ENCODE measurements around the gene NAA60.

The NAA60 gene

DNA sequence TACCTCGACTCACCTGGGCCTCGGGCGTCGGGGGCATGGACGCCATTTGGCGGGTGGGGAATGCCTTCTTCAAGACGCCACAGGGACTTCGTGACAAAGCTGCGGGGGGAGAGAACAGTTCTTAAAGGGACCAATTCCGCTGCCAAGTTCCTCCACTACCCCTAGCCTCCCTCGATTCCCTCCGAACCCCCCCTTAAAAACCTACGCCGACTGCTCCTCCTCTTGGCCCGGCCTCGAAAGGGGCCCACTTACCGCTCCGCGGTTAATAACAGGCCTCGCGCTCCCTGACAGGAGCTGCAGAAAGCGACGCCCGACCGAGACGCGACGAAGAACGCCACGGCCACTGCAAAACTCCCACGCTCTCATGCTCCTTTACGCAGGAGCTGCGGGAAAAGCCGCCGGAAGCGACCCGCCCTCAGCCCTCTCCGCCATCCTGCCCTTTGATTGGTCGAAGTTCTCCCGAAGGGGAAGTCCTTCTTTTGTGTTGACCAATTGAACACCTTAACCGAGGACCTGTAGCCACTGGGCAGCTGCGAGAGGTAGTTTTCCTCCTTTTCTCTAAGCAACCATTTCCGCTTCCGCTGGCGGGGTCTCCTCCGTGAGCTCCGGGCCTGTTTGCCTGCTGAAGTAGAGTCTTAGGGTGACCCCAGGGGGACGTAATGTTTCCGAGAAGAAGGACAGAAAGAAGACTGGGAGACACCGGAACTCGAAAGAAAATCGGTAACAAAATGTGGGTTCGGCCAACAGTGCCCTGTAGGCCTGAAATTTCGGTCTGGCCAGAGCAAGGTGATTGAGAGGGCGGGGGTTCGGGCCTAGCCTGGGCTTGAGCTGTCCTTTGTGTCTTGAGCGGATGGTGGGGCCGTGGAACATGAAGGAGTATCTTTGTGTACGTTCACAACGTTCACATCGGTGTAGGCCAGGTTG lies at the start of gene NAA60, which contains the start of gene ZNF597:
Gene NAA60, plus strand, starts transcription at position 573 of the 924 bp plus-strand sequence. CDS start 32,548 bp downstream, outside the sequence.
Gene ZNF597, minus strand, starts transcription at position 397 of the 924 bp plus-strand sequence. Its CDS starts 351 bp downstream, at position 46.
- peak; percentile 94 to 95 for ATAC-seq

DNA sequence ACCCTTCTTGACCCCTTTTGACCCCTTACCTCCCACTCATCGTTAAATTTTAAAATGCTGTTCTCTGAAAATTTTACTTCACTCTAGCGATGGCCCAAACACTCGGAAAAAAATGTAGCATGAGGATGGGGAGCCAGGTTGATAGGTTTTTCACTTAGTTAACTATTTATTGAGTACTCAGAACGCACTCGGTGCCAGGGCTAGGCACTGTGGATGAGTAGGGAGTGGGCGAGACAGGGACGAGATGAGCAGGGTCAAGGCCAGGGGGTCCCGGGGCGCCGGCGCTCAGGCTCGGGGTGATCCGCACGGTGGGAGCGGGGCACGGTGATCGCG lies 43.1 kb upstream of the NAA60 start:
- ATAC-seq = peak in 1 of 2 donors; percentile 36

DNA sequence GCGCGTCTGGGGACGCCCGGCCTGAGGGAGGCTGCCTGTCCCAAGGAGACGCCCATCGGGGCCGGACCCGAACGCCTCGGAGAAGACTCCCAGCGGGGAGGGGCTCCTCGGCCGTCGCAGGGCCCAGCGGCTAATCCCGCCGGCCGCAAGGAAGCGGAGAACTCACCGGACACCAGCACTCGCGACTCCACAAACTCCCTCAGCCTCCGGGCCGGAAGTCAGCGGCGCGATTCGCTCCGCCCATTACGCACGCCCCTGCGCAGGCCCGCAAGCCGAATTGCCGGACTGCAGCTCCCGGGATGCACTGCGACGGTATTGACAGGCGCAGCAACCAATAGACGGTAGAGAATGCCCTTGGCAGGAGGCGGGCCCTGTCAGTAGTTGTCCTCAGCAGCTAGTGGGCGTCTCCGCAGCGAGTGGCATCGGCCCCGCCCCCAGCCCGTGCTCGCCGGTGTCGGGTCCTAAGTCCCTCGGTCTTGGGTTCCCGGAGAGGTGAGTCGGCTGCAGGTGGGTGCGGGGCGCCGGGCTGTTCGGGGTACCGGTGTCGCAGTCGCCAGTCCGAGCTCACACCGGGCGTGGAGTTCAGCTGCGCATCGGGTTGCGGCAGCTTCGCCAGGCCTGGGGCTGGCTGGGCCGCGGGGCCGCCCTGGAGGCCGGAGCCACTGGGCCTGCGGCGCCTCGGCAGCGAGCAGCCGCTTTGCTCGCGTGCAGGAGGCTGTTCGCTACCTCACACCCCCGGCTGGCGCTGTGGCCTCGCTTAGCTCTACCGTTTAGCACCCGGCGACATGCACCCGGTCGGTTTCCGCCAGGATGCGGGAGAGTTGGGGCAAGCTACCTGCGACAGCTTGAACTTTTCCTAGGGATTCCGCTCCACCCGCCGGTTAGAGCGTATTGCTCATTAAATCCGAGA lies 42.4 kb upstream of the NAA60 start, which contains the start of the genes ZNF174 and ZSCAN32:
Gene ZNF174, plus strand, starts transcription at position 437 of the 910 bp plus-strand sequence. CDS start 790 bp downstream, outside the sequence.
Gene ZSCAN32, minus strand, starts transcription at position 226 of the 910 bp plus-strand sequence. CDS start 3,447 bp downstream, outside the sequence.
- peak; percentile 99 for ATAC-seq

DNA sequence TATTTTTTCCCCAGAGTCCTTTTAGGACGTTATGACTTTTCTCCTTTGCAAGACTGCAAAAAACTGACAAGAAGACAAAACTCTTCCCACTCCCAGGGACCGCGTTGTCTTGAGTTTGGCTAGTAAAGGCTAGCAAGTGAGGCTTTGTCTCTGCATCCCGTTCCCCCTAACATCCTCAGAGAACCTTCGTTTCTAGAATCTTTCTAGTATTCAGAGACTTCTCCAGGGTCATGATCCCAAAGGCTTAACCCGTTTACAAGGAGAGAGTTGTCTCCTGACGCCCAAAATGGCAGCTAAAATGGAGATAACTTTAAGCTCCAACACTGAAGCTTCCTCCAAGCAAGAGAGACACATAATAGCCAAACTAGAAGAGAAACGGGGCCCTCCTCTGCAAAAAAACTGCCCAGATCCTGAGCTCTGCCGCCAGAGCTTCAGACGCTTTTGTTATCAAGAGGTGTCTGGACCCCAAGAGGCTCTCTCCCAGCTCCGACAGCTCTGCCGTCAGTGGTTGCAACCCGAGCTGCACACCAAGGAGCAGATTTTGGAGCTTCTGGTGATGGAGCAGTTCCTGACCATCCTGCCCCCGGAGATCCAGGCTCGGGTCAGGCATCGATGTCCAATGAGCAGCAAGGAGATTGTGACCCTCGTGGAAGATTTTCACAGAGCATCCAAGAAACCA lies 41.6 kb upstream of the NAA60 start:
- ATAC-seq = no peak

DNA sequence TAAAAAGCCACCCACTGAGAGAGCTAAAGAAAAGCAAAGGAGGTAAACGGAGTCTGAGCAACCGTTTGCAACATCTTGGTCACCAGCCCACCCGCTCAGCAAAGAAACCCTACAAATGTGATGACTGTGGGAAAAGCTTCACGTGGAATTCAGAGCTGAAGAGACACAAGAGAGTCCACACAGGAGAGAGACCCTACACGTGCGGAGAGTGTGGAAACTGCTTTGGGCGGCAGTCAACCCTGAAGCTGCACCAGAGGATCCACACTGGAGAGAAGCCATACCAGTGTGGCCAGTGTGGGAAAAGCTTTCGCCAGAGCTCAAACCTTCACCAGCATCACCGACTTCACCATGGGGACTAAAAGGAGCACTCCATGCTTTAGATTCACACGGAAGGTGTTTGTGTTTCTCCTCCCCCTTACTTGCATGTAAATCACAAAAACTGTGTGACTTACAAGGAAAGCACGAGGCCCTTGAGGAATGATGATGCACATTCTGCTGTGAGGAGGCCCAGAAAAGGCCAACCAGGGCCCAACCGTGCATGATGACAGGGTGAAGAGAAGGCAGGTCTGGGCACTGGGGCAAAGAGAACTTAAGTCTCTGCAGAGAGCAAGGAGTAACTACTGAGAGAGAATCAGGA lies 34.8 kb upstream of the NAA60 start:
- no peak for ATAC-seq

DNA sequence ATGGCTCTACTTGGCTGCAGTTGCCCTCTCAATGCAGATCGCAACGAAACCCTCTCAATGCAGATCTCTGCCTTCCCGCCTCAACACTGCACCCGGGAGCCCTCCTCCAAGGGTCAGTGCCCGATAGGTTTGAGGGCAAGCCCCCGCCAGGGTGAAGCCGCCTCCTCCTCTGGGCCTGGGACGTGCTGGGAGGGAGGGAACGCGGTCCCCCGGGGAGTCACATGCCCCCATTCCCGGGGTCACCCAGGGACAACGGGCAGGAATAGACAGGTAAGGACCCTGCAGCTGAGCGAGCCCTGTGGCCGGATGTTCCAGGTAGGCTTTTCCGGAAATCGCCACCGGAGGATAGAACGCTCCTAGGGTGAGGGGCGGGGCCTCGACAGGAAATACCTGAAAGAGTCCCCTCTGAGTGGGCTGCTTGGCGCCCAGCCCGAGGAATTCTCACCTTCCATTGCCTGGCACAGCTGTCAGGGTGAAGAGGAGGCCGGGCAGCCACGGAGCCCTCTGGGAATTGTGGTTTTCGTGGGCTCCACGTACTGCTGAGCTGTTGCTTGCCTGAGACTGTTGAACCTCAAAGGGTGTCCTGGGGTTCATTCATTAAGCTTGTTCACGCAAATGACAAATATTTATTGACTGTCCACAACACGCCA lies 29.6 kb upstream of the NAA60 start:
- ATAC-seq = no peak

DNA sequence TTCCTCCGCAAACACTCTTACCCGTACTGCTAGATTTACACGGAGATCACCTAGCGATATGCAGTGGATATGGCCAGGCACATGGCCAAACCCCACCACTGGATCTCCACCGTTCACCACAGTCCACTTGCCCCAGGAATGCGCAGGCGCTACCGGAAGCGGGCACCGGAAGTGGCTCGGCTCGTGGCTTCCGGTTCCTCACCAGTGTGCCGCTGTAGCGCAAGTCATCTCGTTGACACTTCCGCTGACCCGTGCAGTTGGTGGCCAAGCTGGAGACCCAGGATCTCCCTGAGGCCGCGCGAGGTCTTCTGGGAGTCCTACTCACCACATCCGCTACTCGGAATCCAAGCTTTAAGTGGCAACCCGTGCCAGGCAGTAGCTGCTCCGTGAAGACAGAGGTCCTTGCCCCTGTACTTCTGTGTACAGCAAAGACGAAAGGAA lies 11.7 kb upstream of the NAA60 start:
- peak; percentile 92 to 93 for ATAC-seq

DNA sequence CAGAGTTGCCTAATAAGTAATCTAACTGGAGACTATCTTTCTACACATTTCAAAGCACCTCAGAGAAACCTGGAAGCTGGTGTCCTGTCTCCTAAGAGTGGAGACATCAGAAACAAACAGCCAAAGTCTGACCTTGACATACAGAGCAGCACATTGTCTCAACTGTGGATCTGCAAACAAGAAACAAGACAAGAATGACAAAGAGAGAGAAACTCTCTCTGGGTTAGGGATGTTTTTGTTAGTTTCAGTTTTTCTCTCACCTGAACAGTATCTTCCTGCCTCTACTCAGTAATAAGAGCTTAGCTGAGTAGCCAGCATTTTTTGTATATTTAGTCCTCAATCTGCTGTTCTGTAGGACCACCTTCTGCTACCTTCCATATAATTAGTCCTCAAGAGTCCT lies 9.1 kb upstream of the NAA60 start:
- ATAC-seq = no peak

DNA sequence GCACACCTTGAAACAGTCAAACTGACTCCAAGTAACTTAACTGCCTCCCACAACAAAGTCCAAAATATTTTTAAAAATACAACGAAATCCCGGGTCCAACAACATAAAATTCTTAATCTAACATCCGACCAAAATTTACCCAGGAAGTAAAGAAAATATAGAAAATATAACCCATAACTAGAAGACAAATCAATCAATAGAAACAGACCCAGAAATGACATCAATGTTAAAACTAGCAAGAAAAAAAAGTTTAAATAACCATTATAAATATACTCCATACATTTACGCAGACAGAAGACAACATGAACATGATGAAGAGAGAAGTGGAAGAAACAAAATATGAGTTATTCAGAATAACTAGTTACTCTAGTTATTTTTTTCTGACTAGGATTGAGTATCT lies 3.8 kb upstream of the NAA60 start:
- ATAC-seq = no peak

DNA sequence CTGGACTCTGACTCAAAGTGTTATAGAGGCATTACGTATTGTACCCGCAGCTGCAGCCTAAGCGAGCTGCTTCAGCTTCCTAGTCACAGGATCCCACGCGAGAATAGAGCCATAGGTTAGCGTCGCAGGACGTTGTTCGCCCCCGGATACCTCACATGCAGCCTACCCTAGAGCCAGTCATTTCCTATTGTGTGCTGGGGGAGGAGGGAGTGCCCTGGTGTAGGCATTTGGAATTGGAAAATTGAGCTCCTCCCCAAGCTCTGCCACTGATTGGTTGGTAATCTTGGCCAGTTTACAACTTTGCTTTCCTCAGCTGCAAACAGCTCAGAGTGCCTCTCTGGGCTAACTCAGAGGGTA lies 530 bp downstream of the NAA60 start:
- peak; percentile 53 to 64 for ATAC-seq

DNA sequence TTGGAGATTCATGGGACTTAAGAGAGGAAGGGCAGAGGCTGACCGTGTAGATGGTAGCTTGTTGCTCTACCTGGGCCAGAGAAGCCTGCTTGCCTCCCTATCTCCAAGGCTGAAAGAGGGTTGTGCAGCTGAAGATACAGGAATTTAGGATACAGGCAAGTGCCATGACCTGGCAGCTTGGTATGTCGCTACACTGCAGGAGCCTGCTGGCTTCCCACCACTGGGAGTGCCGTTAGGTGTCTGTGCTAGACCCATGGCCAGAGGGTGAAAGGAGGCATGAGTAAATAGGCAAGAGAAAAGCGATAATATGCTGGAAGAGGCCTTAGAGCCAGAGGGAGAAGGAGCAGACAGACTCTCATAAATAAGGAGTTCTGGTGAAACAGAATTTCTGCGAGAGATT lies 10.6 kb downstream of the NAA60 start:
- ATAC-seq = no peak

DNA sequence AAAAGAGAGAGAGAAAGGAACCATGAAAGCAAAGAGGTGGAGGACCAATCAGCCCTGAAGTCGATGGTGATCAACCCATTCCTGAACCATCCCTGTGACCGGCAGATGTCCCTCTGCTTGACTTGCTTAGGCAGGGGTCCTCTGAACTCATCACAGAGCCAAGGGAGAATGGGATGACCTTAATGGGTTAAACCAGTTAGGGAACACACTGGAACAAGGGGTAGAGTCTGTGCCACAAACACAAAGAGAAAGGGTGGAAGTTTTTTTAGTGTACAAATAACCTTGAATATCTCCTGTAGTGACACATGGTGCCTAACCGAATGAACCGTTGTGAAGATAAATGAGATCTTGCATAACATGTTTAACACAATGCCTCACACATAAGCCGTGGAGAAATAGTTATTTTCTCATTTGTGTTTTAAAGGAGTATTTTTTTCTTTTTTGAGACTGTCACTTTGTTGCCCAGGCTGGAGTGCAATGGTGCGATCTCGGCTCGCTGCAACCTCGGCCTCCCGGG lies 11.2 kb downstream of the NAA60 start:
- ATAC-seq = no peak

DNA sequence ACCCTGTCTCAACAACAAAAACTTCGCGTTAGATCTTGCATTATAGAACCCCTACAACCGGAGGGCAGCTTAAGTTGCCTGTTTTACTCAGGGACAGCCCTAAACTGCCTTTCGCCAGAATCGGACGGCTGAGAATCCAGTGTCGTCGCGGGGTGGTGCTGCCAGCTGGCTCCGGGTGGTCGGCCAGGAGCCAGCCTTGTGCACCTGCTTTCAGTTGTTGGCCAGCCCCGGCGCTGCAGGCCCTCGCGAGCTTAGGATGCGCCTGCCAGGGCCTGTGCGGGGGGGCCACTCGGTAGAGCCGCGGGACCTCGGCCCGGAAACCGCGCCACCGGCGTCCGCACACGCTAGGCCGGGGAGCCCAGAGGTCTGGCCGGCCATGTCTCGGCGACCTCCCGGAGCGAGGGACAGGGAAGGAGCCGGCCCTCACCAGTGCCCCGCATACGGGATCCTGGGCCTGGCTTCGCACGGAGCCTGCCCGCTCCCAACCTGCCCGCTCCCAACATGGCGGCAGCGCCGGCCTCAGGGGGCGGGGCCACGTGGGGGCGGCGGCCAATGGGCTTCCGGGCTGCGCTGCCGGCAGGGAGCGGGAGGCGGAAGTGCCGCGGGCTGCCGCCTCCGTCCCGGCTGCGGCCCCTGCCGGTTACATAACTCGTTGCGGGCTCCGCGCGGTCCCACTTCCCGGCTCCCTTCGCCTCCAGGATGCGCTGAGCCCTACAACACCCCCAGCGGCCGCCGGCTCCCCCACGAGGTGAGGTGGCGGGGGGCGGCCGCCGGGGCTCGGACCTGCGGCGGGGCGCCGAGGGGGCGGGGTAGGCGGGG lies 14.2 kb downstream of the NAA60 start:
- ATAC-seq = peak; percentile 89 to 93

DNA sequence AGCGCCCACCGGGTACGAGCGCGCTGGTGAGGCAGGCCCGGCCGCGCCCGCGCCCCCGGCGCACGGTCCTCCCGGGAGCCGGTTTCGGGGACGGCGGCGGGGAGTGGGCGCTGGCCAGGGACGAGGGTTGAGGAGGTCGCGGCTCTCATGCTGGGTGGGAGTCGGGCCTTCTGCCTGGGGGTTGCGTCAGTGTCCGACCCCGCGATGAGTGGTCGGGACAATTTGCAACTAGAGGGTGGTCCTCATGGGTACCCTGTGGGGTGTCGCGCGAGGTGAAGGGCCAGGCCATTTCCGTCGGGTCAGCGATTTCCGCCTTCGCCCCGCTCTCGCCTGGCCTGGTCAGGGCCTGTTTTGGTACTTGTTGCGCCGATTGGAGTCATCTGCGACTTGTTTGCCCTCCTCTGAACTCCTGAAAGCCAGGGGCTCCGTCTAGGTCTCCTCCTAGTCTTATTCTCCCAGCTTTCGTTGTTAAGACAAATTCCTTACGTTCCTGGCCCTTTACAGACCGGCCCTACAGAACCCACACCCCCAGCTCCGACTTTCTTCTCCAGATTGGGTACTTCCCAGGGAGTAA lies 14.9 kb downstream of the NAA60 start:
- no peak for ATAC-seq

DNA sequence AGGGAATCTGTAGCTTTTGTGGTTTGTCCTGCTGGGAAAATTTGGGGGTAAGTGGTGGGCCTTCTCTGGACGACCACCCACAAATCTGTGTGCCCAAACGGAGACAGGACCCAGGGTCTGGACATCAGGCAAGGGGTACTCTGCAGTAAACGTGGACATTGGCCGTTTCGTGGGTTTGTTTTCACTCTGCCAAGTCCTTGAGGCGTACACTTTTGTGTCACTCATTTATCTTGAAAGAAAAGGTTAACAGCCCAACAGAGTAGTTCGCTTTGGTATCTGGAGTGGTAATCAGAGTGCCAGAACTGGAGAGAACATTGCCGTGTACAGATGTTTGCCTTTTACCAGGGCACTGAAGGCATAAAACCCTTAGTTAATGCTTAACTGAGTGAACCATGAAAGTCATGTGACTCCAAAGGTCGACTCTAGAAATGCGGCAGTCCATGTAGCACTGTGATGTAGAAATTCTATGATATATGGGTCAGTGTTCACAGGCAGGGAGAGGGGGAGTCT lies 15.4 kb downstream of the NAA60 start:
- ATAC-seq = no peak

DNA sequence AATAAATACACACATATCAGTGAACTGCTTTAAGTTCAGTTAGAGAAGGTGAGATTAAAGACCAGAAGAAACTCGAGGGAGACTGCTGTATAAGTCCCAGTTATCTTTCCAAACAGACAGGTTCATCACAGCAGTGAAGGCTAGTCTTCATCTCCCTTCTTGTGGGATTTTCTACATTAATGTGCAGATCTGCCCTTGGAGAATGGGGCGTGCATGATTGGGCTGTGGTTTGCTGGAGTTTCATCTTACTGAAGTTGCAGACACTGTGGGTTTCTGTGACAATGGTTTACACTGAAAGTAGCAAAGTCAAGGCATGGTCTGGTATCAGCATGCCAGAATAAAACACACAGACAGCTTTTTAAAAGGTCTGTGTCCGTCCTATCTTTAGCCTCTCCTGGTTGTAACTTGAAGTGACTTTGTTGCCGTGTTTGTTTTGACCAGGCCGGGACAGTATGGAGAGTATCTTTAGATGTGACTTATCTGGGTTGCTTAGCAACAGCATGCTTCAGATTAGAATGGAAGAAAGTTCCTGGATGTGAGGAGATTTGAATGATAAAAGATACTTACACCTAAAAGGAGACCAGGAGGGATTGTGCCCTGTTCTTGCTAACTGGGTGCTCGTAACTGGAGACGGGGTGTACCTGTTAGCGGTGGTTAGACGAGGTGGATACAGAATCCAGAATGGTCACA lies 16.1 kb downstream of the NAA60 start:
- peak in 1 of 2 donors; percentile 32 for ATAC-seq

DNA sequence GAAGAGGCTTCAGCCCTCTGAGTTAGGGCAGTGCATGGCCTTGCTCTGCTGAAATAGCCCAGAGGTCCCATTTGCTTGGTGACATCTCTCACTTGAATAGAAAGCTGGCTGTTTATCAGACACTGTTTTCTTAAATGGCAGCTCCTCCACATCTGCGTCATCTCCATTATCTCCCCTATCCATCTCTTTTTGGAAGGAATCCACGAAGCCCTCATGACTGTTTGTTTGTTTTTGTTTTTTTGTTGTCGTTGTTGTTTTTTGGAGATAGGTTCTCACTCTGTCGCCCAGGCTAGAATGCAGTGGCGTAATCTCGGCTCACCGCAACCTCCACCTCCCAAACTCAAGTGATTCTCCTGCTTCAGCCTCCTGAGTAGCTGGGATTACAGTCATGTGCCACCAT lies 16.6 kb downstream of the NAA60 start:
- ATAC-seq = no peak

DNA sequence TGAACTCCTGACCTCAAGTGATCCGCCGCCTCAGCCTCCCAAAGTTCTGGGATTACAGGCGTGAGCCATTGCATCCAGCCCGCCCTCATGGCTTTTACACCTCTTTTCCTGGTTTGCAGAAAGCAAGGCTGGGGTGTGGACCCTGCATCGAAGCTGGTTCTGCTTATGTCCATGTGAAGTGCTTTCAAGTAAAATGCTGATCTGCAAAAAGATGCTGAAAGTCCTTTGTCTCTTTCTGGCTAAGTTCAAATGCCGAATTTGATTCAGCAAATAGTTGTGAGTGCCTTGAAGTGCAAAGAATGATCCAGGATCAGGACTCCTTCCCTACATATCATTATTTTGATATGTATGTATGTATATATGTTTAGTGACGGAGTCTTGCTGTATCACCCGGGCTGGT lies 17.1 kb downstream of the NAA60 start:
- no peak for ATAC-seq

DNA sequence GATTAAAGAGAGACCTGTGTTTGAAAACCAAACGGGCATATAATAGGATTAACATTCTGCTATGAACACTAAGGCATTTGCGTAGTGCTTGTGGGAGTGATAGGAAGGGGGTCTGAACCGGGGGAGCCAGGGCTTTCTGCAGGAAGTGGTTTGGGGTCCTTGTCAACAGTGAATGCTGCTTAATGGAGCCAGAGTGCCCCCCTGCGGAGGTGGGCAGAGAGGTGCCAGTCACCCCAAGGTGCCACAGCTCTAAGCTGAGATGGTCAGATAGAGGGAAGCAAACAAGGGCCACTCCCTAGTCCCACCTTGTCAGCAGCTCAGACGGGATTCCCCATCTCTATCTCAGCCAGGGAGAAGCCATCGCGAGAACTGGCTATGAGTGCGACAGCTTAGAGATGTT lies 17.7 kb downstream of the NAA60 start:
- ATAC-seq = no peak

Data from activated CD4-positive, CD25-positive, alpha-beta regulatory T cell treated with anti-CD3 and anti-CD28 coated beads, Interleukin-2, amount 50 U/mL, for 24 hours (primary cell).